Spleen (tissue), 11 donors: ENCODE results near the gene PRCD. TPM values are rescaled to one million over a fixed set of nuclear protein-coding genes. Genes with fewer than 3 reads are reported as not detected.
A peak's percentile ranks its signal among the peaks of the same experiment; 100 is the strongest.

Experiments used
- DNase-seq: peaks from one replicate; pipeline ENCODE4 v3.0.0-alpha.2; 2020
- H3K27ac ChIP-seq, 8 donors: fragments of 200-600 bp; sonication (generic) in 7 of 8; 1 replicate in 4 of 8; 2 replicates in 4 of 8; pipeline versions ENCODE4 v1.5.0 to v1.8.0; 2016 to 2021; ENCODE audit warnings: inconsistent platforms in 4 of 8, mild to moderate bottlenecking in 4 of 8, moderate library complexity in 1 of 8
- H3K27me3 ChIP-seq, 7 donors: fragments of 200-600 bp; sonication (generic) in 6 of 7; replicated peaks in 1 of 7; 1 replicate in 4 of 7; 2 replicates in 3 of 7; pipeline versions ENCODE4 v1.5.0 to v1.8.0; 2016 to 2021; ENCODE audit warnings: inconsistent platforms in 3 of 7, mild to moderate bottlenecking in 1 of 7
- H3K36me3 ChIP-seq, 6 donors: fragments of 200-600 bp; sonication (generic) in 5 of 6; 1 replicate in 4 of 6; 2 replicates in 2 of 6; pipeline versions ENCODE4 v1.5.0 to v1.8.0; 2016 to 2021; ENCODE audit warnings: inconsistent platforms in 2 of 6
- H3K4me1 ChIP-seq, 6 donors: fragments of 200-600 bp; sonication (generic) in 5 of 6; 1 replicate in 3 of 6; 2 replicates in 3 of 6; pipeline versions ENCODE4 v1.5.0 to v1.8.0; 2016 to 2021; ENCODE audit warnings: inconsistent platforms in 3 of 6
- H3K4me3 ChIP-seq, 8 donors: fragments of 200-600 bp; sonication (generic) in 7 of 8; 1 replicate in 4 of 8; 2 replicates in 4 of 8; pipeline versions ENCODE4 v1.5.0 to v1.8.0; 2016 to 2021; ENCODE audit warnings: inconsistent platforms in 4 of 8, mild to moderate bottlenecking in 4 of 8, moderate library complexity in 2 of 8
- H3K9me3 ChIP-seq, 8 donors: fragments of 200-600 bp; sonication (generic) in 7 of 8; 1 replicate in 4 of 8; 2 replicates in 4 of 8; pipeline versions ENCODE4 v1.5.0 to v1.8.0; 2016 to 2021; ENCODE audit warnings: inconsistent platforms in 4 of 8
- POLR2A ChIP-seq, 3 donors: fragments of 450-650 bp; IDR thresholded peaks; one replicate each; pipeline ENCODE4 v1.5.1; 2017; ENCODE audit warnings: antibody characterized with exemption in 3 of 3, mild to moderate bottlenecking in 1 of 3
- POLR2AphosphoS5 ChIP-seq, 3 donors: sonication (generic); formaldehyde crosslinking; IDR thresholded peaks; one replicate each; pipeline ENCODE4 v1.5.1; 2017; ENCODE audit warnings: antibody characterized with exemption in 3 of 3
- WGBS, 5 donors: extraction: QIAGEN DNeasy Blood & Tissue Kit in 3 of 5; methylation state at CpG; one replicate each; pipeline versions ENCODE4 v1.1.5 to v1.1.7; 2013 to 2018; 5-methylcytosine and 5-hydroxymethylcytosine counted together
- intact Hi-C: fragments of 100-400 bp; cut with DNase I; formaldehyde crosslinking; loops from one replicate; pipeline ENCODE4 v1.15.0; 2023; ENCODE audit warnings: low total_unique reads
- polyA plus RNA-seq, 3 donors: library from polyadenylated mRNA; stranded (reverse); fragments of 200-250 nt; gene quantifications; one replicate each; pipeline ENCODE4 v1.2.1, GENCODE V29; 2013
- total RNA-seq, 7 donors: library from RNA; depleted of rRNA in 3 of 7; stranded (reverse); fragments of >200 nt in 3 of 7; fragmentation: NEBNext Ultra II Directional in 4 of 7; extraction: Animal tissue kit (Norgen Biotek cat#: 25700) in 4 of 7; gene quantifications; one replicate each; pipeline versions ENCODE4 v1.1.0 to v1.2.1, GENCODE V29; 2016 to 2021
- TF ChIP-seq, protein P1 (sequence below), 11 experiments: fragments of 200-600 bp in 7 of 11; fragments of 450-650 bp in 4 of 11; sonication (generic) in 4 of 11; IDR thresholded peaks in 8 of 11; conservative IDR thresholded peaks in 3 of 11; 1 replicate in 7 of 11; 2 replicates in 4 of 11; pipeline versions ENCODE4 v1.4.0 to v1.8.0; 2016 to 2021; ENCODE audit warnings: antibody characterized with exemption in 11 of 11, inconsistent platforms in 4 of 11, mild to moderate bottlenecking in 1 of 11
- donor health status: healthy with polysubstance abuse.
- donor health status: DM: no; HTN: no; CAD: no; lungs with moderate emphysema.
- donor health status: DM: no; HTN: no; CAD: no.
- donor health status: Bipolar disorder and iron deficiency.
- donor health status: healthy.
- donor health status: DM: no; HTN: no; CAD: no.
- donor health status: DM: yes; HTN: yes; CAD: no.

Gene PRCD
- total and polyA plus RNA-seq, 10 donors = 3.5 to 54.1 (median 11.8) TPM

DNA sequence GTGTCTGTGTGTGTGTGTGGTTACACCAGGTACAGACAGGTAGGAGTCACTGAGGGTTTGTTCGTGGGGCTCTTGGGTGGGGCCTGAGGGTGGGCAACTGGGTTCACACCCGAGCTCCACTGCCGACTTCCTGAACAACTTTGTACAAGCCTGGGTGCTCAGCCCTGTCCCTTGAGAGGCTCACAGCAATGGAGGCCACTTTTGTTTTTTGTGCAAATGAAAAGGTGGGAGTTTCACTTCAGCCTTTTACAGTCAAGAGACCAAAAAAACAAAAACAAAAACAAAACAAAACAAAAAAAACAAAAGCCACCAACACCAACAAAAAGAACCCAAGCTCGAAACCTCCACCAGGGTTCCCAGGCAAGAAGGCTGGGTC, 41.0 kb upstream of the PRCD start:
- peak overlapping the region in 7 of 8 donors; percentile 51 to 99 (median 91) for H3K4me3 ChIP-seq
- H3K27me3 ChIP-seq = no peaks in the 10 kb centered on the region
- peaks cover 49 to 95% (median 83%) of the 10 kb centered on the region in 6 donors for H3K4me1 ChIP-seq
- H3K27ac ChIP-seq = peak overlapping the region; percentile 88 to 98 (median 95)
- DNase-seq = no peak
- intact Hi-C loops = no loop called here
- peaks cover 0 to 33% (median 3%) of the 10 kb centered on the region in 6 donors for H3K36me3 ChIP-seq
- H3K9me3 ChIP-seq = no peaks in the 10 kb centered on the region
- TF ChIP-seq POLR2AphosphoS5 (IDR thresholded peaks at IDR 0.05) (no peak), POLR2A (IDR thresholded peaks at IDR 0.05) (no peak)
- TF ChIP-seq, protein P1, sequence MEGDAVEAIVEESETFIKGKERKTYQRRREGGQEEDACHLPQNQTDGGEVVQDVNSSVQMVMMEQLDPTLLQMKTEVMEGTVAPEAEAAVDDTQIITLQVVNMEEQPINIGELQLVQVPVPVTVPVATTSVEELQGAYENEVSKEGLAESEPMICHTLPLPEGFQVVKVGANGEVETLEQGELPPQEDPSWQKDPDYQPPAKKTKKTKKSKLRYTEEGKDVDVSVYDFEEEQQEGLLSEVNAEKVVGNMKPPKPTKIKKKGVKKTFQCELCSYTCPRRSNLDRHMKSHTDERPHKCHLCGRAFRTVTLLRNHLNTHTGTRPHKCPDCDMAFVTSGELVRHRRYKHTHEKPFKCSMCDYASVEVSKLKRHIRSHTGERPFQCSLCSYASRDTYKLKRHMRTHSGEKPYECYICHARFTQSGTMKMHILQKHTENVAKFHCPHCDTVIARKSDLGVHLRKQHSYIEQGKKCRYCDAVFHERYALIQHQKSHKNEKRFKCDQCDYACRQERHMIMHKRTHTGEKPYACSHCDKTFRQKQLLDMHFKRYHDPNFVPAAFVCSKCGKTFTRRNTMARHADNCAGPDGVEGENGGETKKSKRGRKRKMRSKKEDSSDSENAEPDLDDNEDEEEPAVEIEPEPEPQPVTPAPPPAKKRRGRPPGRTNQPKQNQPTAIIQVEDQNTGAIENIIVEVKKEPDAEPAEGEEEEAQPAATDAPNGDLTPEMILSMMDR (IDR thresholded peaks at IDR 0.05 in 8 of 11, conservative IDR thresholded peaks at IDR 0.05 in 3 of 11) = peak in 1 of 11 experiments; percentile 7
- 25 to 46% (median 37%) methylated on average over 4 of the region's 4 CpGs for WGBS, 5 donors

DNA sequence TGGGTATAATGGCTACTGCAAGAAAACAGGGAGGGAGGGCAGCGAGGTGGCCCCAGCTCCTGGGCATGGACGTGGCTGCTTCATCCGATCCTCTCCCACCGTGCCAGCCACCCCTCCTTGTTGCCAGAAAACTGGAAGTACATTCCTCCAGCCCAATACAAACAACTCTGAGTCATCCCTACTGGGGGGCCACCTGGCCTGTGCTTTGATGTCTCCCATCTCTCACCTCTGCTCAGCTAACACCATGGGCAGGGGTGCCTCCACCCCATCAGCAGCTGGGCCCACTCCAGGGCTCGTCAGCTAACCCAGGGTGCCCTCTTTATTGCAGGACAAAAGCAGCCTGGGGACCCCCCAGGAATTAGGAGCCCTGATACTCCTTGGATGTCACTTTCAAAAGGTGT, 40.6 kb upstream of the PRCD start:
- Histone ChIP-seq H3K36me3 (peaks cover 0 to 33% (median 3%) of the 10 kb centered on the region in 6 donors), H3K27ac (peak overlapping the region; percentile 88 to 98 (median 95)), H3K4me3 (peak overlapping the region; percentile 51 to 99 (median 91)), H3K4me1 (peaks cover 46 to 95% (median 80%) of the 10 kb centered on the region in 6 donors), H3K27me3 (no peaks in the 10 kb centered on the region), H3K9me3 (no peaks in the 10 kb centered on the region)
- WGBS, 5 donors = 45 to 74% (median 61%) methylated on average over 5 of the region's 5 CpGs
- no peak for DNase-seq
- TF ChIP-seq, protein P1 (IDR thresholded peaks at IDR 0.05 in 8 of 11, conservative IDR thresholded peaks at IDR 0.05 in 3 of 11) = no peak
- TF ChIP-seq POLR2A (IDR thresholded peaks at IDR 0.05) = no peak
- peak in 2 of 3 donors; percentile 9 to 27 for TF ChIP-seq POLR2AphosphoS5 (IDR thresholded peaks at IDR 0.05)
- intact Hi-C loops = no loop called here

DNA sequence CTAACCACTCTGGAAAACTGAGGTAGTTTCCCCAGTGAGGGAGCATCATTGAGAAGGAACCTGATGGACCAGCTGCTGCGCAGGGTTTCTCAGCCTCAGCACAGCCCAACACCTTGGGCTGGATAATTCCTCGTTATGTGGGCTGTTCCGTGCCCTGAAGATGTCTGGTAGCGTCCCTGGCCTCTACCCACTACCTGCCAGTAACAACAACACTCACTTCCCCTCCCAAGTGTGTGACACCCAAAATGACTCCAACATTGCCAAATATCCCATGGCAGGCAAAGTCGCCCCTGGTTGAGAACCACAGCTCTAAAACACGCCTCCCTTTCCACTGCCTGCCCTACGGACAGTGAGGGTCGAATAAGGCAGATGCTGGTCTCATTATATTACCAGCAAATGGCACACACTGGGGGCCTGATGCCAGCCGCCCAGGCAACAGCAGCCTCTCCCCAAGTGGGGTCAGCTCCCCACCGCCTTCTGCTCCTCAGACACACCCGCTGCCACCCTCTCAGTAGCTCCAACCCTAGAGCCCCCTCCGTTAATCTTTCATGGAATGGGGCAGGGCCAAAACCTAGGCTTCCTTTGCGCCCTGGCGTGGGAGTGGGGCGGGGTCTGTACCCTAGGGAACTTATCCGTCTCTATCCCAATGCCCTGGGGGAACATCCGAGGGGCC, 39.6 kb upstream of the PRCD start:
- Histone ChIP-seq H3K27me3 (no peaks in the 10 kb centered on the region), H3K27ac (peak overlapping the region; percentile 88 to 98 (median 95)), H3K36me3 (peaks cover 0 to 25% (median 3%) of the 10 kb centered on the region in 6 donors), H3K4me3 (peak overlapping the region; percentile 51 to 99 (median 91)), H3K4me1 (peaks cover 39 to 90% (median 72%) of the 10 kb centered on the region in 6 donors), H3K9me3 (no peaks in the 10 kb centered on the region)
- 32 to 49% (median 39%) methylated on average over 16 to 17 of the region's 17 CpGs for WGBS, 5 donors
- no peak for DNase-seq
- TF ChIP-seq, protein P1 (IDR thresholded peaks at IDR 0.05 in 8 of 11, conservative IDR thresholded peaks at IDR 0.05 in 3 of 11) = no peak
- TF ChIP-seq POLR2AphosphoS5 (IDR thresholded peaks at IDR 0.05) (peak; percentile 28 to 82 (median 48)), POLR2A (IDR thresholded peaks at IDR 0.05) (no peak)
- intact Hi-C loops = loop anchor here (10.0 kb wide), 1 partner anchor 195 kb away; the partner anchor contains the start of gene QRICH2

DNA sequence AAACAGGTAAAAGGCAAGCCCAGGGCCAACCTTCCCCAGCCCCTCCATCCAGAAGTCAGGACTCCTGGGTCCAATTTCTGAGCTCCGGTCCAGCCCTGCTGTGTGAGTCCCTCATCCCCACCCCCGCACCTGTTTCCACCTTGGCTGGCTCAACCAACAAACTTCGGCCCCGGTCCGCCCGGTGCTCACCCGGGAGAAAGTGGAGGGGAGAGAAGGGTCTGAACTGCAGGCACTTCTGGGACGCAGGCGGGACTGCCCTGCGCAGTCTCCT, 39.2 kb upstream of the PRCD start:
- DNase-seq = no peak
- Histone ChIP-seq H3K27me3 (no peaks in the 10 kb centered on the region), H3K36me3 (peaks cover 0 to 20% (median 1%) of the 10 kb centered on the region in 6 donors), H3K4me3 (peak overlapping the region; percentile 51 to 99 (median 91)), H3K9me3 (no peaks in the 10 kb centered on the region), H3K4me1 (peaks cover 39 to 85% (median 67%) of the 10 kb centered on the region in 6 donors), H3K27ac (peak overlapping the region; percentile 88 to 98 (median 95))
- WGBS, 5 donors = 1 to 12% (median 9%) methylated on average over 7 to 10 of the region's 10 CpGs
- intact Hi-C loops = loop anchor here (10.0 kb wide), 1 partner anchor 196 kb away; the partner anchor contains the start of gene QRICH2
- TF ChIP-seq, protein P1 (IDR thresholded peaks at IDR 0.05 in 8 of 11, conservative IDR thresholded peaks at IDR 0.05 in 3 of 11) = no peak
- no peak for TF ChIP-seq POLR2A (IDR thresholded peaks at IDR 0.05)
- no peak for TF ChIP-seq POLR2AphosphoS5 (IDR thresholded peaks at IDR 0.05)
